Activated effector memory CD4-positive, alpha-beta T cell treated with Interleukin-2 at 50 U/mL for 16 hours (primary cell): ENCODE measurements around the gene CMTM8.

ENCODE experiments used
- DNase-seq: peaks from one replicate; pipeline ENCODE4 v3.0.0-alpha.2; 2020

Gene CMTM8

DNA sequence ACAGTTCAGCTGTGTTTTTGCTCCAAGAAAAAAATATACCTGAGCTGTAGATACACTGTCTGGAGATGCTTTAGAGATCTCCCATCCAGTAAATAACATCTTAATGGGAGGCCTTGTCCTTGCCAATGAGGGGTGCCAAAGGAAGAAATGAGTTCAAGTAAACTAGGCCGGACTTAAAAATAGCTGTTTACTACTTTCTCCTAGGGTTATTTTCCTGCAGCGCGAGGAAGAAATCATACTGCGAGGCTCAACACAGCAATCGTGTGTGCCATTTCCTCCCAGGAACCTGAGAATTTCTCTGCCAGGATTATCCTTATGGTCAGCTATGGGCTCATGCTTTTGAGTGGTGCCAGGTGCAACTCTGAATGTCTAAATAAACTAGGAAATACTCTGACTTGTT, 71.9 kb downstream of the CMTM8 start:
- DNase-seq = no peak

DNA sequence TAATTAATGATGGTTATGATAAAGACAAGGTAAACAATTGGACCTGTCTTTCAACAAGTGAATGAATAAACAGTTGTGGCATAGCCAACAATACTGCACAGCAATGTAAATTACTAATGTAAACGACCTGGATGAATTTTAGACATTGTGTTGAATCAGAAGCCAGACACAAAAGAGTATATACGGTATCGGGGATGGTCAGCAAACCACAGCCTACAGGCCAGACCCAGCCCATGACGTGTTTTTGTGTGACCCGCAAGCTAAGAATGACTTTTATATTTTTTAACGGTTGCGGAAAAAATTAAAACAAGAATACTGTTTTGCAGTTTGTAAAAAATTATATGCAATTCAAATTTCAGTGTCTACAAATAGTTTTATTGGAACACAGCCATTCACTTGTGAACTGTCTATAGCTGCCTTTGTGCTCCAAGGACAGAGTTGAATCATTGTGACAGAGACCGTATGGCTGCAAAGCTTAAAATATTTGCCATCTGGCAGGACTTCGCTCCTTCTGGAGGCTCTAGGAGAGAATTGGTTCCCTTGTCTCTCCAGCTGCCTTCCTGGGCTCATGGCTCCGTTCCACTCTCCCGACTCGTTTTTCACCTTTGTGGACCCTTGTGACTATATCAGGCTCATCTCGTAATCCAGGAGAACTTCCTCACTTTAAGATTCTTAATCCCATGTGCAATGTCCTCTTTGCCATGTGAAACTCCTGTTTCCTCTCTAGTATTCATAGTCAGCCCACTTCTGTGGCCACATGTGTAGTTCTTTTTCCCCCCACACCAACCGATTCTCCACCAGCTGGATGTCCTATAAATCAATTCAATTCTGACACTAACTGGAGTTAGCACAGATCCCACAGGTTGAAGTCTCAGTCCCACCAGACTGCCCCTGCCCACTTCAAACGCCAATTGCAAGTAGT, 72.7 kb downstream of the CMTM8 start:
- DNase-seq = no peak

DNA sequence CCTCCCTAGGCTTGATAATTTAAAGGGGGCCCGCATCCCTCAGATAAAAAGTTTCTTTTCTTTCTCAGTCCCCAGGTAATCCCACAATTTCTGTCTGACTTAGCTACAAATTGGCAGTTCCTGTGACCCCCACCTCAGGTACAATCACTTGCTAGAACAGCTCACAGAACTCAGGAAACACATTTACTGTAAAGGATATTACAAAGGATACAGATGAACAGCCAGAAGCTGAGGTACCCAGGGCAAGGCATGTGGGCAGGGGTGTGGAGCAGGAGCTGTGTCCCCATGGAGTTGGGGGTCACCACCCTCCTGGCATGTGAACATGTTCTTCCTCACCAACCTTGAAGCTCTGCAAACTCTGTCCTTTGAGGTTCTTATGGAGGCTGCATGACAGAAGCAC, 73.8 kb downstream of the CMTM8 start:
- no peak for DNase-seq

DNA sequence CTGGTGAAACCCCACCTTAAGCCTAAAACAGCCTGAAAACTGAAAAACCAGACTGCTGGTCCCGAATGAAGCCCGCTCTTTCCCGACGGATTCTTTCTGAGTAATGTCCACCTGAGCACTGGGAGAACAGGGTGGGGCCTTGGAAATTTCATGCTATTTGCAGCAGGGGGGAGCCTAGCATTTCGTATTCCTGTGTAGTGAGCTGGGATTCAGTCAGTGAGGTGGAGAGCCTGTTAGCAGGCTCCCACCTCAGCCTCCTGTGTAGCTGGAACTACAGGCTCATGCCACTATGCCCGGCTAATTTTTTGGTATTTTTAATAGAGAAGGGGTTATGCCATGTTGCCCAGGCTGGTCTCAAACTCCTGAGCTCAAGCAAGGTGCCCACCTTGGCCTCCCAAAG, 74.7 kb downstream of the CMTM8 start:
- DNase-seq = no peak

DNA sequence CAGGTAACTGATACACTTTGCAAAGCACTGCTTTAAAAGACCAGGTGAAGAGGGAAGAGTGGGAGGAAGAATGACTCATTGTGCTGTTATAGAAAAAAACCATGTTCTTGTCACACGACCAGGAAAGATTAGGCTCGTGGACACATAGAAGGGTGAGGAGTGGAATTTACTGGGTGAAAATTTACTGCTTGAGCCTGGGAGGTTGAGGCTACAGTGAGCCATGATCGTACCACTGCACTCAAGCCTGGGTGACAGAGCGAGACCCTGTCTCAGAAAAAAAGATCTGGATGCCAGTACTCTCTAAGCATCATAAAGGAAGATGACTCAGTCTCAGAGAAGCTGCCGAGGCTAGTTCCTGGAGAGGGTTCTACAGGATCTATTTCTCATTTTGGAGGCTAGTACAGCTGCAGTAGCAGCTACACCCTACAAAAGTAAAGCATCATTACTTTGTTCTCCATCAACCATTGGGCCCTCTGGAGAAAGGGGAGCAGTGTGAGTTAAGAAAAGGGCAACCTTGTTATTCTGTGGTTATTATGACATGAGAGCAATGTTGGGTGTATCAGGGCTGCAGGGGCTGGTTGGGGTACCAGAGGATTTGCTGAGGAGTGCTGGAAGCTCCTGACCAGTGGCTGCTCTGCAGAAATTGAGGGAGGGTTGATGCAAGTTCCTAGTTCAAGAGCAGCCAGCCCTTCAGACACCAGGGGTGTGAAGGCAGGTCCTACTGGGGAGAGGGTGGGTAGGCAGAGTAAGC, 75.4 kb downstream of the CMTM8 start:
- DNase-seq = peak; percentile 16

DNA sequence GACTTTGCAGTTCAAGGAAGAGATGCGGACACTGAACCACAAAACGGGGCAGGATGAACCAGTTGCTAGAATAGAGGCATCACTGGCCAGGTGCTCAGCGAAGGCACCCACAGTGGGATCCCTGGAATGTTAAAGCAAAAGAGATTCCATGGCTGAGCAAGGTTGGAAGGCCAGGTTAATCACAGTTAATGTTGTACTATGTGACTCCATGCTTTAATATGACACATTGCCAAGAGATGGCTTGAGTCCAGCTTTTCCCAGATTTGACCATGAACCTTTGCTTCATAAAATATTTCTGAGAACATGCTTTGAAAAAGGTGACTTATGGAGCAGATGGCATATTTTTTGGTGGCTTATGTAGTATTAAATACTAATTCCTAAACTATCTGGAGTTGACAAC, 77.0 kb downstream of the CMTM8 start:
- DNase-seq = no peak

DNA sequence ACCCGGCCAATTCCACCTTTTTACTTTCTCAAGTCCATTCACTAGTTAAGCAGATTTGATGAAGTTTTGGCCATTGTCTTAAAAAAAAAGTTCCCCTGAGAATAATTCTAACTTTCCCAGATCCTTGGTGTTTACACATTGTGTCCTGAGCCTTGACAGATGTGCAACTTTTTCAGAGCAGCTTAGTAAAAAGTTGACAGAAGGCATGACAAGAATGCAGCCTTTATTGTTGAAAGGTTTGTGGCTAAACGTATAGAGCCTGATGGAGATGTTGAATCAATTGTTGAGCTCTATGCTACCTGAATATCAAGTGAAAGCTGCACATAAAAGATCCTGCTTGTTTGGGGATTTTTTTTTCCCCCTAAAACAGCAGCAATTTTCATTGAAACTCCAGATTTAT, 77.8 kb downstream of the CMTM8 start:
- DNase-seq = no peak

DNA sequence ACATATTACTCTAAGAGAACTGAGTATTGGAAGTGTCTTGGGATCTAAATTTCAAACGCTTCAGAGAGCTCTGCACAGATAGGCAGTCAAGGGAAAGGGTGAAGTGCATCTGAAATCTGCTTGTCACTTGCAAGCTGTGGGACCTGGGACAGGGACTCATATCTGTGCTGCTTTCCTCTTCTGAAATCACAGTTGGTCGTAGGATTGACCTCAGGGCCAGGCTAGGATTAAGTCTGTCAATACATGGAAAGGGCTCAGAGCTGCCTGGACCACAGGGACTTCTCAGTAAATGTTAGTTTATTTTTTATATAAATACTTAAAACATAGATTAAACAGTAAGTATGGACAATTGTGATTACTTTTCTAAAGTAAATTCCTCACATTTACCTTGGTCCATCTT, 78.5 kb downstream of the CMTM8 start:
- no peak for DNase-seq

DNA sequence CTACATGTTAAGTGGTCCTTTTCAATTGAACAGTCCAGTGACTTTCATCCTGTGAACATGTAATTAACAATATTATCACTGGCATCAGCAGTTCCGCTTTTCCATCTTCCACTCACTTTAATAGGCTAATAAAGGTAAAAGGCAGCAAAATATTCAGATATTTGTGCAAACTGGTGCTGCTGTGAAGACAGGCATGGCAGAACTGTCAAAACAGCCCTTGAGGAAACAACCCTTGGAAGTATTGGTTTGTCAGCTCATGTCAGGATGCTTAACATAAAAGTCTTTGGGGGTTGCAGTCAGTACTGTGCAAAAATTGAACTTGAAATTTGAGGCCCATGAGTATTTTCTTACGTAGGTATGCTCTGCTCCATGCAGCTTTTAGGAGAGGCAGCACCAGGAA, 81.1 kb downstream of the CMTM8 start:
- no peak for DNase-seq

DNA sequence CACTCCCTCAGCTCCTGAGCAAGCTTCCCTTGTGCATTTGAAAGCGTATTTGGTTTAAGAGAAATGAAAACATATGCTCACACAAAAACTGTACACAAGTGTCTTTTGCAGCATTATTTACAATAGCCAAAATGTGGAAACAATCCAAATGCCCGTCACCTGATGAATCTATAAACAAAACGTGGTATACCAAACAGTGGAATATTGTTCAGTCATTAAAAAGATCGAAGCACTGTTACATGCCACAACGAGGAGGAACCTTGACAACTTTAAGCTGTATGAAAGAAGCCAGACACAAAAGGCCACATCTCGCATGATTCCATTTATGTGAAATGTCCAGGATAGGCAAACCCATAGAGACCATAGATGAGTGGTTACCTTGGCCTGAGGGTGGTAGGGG, 81.6 kb downstream of the CMTM8 start:
- no peak for DNase-seq

DNA sequence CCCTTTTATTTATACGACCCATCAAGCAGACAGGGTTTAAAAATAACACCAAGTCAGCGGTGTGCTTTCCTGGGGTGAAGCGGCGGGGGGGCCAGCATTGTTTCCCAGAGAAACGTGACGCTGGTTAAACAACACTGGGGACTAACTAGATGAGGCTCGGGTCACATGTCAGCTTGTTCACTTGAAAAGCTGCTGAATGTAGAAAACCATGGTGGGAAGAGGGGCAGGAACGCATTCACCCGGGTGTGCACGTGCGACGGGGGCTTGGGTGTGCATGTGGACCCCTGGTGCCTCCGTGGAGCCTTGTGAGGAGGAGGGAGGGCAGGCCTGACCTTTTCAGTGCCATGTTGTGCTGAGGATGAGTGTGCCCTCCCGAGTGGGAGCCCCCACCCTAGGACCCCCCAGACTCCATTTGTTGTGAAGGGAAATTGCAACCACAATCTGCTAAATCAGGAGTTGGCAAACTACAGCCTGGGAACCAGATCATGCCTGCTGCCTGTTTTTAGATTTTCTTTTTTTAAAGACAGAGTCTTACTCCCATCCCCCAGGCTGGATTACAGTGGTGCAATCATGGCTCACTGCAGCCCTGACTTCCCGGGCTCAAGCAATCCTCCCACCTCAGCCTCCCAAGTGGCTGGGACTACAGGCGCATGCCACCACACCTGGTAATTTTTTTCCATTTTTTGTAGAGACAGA, 82.8 kb downstream of the CMTM8 start:
- DNase-seq = no peak

DNA sequence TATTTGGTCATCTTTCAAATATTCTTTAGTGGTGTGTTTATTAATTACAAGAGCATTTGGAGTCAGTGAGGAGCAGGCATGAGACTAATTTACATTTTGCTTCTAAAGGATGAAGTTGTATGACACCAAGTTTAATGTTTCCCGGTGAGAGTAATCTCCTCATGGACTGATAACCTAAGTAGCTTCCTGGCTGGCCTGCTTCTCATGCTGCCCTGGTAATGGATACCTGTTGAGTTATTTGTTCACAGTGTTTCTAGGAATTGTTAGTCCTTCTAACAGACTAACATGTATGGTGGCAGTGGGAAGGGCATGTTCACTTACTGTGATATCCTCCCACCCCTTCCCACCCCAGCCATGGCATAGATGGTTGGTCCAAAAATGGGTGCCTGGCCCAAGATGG, 83.8 kb downstream of the CMTM8 start:
- no peak for DNase-seq

DNA sequence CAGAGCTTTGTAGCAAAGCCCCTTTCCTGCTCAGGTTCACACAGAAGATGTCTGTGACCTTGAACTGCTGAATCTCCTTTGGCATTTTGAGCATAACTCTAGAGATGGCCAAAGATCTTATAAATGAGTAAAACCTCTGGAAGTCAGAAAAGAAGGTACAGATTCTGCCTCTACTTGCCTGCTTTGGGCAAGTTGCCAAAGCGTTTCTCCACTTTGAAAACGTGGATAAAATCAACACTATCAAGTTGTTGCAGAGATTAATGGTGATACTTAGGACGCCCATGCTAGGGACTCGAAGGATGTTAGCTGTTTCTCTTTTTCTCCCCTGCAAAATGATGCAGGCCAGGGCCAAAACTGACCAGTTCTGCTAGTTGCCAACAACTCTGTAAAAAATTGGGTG, 85.1 kb downstream of the CMTM8 start:
- DNase-seq = no peak

DNA sequence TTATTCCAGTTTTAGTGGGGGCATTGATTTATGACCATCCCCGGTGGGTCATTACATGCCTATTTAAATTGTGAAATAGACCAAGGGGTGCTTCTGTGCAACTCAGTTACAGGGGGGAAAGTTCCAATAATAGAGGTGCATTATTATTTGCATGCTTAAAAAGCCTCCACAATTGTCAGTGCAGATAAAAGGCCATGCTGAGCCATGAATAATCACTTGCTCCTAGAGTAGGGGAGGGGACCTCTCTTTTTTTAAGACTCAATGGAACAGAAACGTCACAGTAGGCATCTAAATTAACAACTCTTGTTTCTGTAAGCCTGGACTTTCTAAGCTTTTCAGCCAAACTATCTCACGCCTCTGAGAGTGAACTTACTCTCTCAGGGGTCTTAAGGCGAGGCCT, 86.7 kb downstream of the CMTM8 start:
- no peak for DNase-seq

DNA sequence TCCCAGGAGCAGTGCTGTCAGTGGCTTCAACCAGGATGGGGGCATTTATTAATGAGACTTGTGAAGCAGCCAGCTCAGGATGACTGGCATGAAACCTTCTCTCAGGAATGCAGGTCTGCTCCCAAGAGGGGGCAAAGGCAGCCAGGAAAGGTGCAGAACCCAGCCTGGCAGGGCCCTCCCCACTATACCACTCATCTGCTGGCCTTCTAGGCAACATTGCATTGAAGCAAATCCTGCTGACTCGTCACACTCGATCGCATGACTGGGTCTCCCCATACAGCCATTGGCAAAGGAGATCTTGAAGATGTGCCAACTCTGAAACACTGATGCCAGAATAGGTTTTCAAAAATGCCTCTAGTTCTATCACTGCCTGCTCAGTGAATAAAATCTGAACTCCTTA, 87.4 kb downstream of the CMTM8 start:
- no peak for DNase-seq

DNA sequence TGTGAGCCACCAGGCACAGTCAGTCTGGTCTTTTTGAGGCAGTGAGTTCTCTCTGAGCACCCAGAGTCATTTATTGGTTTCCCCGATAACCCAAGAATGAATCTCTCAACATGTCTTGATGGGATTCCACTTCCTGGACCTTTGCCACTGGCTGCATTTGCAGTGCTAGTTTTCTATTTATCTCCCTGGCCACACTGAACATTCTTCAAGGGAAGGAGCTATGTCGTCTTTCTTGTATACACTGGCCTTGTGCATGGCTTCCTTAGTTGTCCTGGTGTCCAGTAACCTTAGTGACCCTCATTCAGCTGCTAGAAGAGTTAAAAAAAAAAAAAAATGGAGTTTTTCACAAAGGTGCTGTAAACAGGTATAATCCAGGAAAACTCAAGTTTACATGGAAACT, 88.3 kb downstream of the CMTM8 start:
- DNase-seq = no peak

DNA sequence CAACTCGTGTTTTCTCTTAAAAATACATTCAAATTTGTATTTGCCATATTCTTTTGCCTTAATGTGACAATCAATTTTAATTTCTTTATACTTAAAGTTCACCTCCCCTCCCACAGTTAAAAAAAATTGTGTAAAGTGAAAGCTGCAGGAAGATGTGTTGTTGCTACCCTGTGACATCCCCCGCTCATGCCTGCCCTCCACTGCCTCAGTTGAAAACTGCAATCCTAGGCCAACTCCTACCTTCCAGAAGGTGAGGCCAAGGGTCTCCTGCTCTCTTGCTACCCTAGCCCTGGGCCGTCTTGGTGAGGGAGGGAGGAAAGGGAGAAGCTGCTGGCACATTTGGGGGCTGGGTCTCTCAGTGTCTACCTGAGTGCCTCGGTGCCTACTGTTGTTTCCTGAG, 96.2 kb downstream of the CMTM8 start:
- DNase-seq = peak; percentile 55

DNA sequence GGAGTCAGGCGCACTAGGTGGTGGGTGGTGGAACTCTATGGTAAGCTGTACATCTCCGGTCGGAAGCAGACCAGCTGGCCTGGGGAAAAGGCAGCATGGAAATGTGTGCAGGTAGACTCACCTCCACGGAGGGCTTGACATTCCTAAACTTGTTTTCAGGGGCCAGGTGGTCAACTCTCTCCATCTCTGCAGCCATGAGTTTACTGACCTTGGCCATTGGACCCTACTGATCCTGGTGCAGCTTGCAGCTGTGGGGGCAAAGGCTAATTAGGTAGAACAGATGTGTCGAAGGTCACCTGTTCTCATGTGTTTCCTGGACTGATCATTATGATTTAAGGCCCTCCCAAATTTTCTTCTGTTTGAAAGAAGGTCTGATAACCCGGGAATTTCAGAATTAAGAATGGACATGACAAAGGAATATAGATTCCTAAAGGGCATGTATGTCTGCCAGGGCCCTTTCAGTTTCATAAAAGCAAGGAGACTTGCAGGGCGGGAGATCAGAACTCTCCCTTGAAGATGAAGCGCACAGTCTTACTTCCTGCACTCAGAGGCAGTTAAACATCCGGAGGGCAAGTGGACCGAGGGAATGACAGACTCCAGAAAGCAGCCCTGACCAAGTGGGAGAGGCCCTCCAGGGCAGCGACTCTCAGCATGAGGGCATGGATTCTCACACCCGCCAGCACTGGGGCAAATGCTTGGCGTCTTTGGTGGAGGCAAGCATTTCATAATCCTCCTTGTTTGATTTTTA, 97.1 kb downstream of the CMTM8 start:
- no peak for DNase-seq

DNA sequence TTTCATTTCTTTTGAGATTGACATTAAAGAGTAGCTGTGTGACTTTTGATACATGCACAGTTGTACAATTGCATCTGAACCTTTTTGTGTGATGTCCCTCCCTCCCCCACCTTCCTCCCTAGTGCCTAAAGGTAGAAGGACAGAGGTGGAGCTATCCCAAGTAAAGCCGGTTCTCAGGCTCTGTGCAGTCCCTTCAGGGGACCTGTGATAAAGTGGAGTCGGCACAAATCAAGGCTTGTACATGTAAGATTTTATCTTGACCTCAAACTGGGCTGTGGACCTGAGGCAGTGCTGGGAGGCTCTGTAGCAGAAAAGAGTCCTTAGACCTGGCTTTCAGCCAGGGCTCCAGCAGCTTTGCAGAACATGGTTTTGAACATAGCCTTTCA, 97.6 kb downstream of the CMTM8 start:
- DNase-seq = no peak

DNA sequence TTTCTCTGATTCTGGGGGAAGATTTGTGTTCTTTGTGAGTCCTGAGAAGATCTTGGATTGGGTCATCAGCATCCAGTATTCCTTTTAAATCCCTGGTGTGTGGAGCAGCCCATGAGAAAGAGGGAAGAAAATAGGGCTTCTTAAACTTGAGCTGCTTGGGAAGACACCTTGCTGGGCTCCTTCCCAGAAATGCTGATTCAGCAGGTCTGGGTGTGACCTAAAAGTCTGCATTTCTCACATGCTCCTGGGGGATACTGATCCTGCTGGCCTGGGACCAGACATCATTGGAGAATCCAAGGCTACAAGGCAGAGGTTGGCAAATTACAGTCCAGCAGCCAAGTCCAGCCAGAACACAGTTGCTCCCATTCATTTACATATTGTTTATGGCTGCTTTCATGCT, 99.0 kb downstream of the CMTM8 start:
- DNase-seq = no peak

DNA sequence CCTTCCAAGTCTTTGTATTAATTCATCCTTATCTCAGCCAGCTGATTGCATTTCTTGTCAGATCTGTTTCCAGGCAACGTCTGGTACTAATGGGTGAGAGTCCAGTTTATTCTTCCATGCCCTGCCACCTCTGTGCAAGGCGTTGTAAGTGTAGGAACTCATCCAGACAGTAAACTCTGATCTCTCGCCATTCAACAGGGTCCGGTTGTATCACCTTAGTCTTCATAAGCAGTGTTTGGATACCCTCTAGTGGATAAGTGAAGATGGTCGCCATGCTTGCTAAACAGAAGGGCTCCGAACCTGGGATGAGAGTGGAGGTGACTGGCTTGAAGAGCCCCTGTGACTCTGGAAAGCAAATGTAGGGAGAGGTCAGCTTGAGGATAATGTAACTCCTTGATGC, 101.6 kb downstream of the CMTM8 start:
- peak; percentile 9 for DNase-seq

DNA sequence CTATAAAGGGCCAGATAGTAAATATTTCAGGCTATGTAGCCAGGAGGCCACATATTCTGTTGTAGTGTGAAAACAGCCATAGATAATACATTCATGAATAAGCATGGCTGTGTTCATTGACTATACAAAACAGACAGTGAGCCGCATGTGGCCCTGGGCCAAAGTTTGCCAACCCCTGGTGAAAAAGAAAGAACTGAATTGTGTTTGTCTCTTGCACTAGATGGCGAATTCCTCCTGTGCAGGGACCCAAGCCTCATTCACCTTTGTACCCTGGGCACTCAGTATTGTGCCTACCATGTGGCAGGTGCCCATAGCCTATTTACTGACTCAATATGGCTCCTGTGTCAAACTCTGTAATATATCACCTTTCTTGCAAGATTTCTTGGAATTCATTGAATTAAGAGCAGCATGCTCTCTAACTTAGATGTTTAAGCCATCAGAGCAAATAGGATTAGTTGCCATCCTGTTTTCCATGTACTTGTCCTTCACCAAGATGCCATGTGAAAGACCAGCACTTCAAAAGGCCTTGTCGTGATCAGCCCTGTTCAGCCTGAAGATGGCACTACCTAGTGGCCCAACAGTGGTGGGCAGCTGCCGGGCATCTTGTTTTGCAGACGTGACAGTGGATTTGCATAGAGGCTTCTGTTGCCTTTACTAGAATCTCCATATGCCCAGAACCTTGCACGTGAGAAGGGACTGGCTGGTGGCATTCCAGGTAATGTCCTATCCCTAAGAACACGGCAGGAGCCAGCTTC, 102.3 kb downstream of the CMTM8 start:
- no peak for DNase-seq
